WTC11 (cell line): ENCODE results near the gene ELOVL7. TPM values are rescaled to one million over a fixed set of nuclear protein-coding genes. Genes with fewer than 3 reads are reported as not detected.

Experiments used
- ATAC-seq: fragments of 200-7000 bp; cut with Tn5 transposase; 2 replicates; pipeline ENCODE4 v1.10.0; 2021; ENCODE audit warnings: mild to moderate bottlenecking, moderate library complexity
- CTCF ChIA-PET: fragments of 300-600 bp; sonication (Branson Sonifier 250); formaldehyde crosslinking; loops from one replicate; lab custom pipeline; 2021; ENCODE audit warnings: antibody characterized with exemption; lab: Charles Lee
- POLR2A ChIA-PET: fragments of 350-600 bp; sonication (Branson Sonifier 250); formaldehyde crosslinking; loops from one replicate; lab custom pipeline; 2021; ENCODE audit warnings: antibody characterized with exemption; lab: Charles Lee
- DNase-seq: peaks from one replicate; pipeline ENCODE4 v3.0.0; 2021; ENCODE audit warnings: low spot score
- H3K27ac Mint-ChIP-seq: 2 replicates; pipeline ENCODE4 v1.8.0; 2021; ENCODE audit warnings: mixed read lengths
- H3K27me3 Mint-ChIP-seq: 2 replicates; pipeline ENCODE4 v1.8.0; 2021; ENCODE audit warnings: low read depth, mild to moderate bottlenecking, moderate library complexity, mixed read lengths
- H3K36me3 Mint-ChIP-seq: 2 replicates; pipeline ENCODE4 v1.8.0; 2021; ENCODE audit warnings: mixed read lengths
- H3K4me1 Mint-ChIP-seq: 2 replicates; pipeline ENCODE4 v1.8.0; 2022; ENCODE audit warnings: mixed read lengths
- H3K4me3 Mint-ChIP-seq: 2 replicates; pipeline ENCODE4 v1.8.0; 2021; ENCODE audit warnings: mild to moderate bottlenecking, moderate library complexity, mixed read lengths
- H3K9me3 Mint-ChIP-seq: 2 replicates; pipeline ENCODE4 v1.8.0; 2021; ENCODE audit warnings: mixed read lengths
- ATF1 ChIP-seq: sonication (generic); formaldehyde crosslinking; IDR thresholded peaks from 2 replicates; pipeline ENCODE4 v1.8.1; 2023; ENCODE audit warnings: mild to moderate bottlenecking, moderate library complexity, missing genetic modification reagents
- CBFB ChIP-seq: sonication (generic); formaldehyde crosslinking; IDR thresholded peaks from 2 replicates; pipeline ENCODE4 v1.8.1; 2022; ENCODE audit warnings: mild to moderate bottlenecking, low read depth, missing genetic modification reagents
- CREM ChIP-seq: sonication (generic); formaldehyde crosslinking; IDR thresholded peaks from 2 replicates; pipeline ENCODE4 v1.8.1; 2022; ENCODE audit warnings: mild to moderate bottlenecking, missing genetic modification reagents, moderate library complexity
- GTF2I ChIP-seq: fragments of 250-450 bp; sonication (Bioruptor Pico); conservative IDR thresholded peaks from 2 replicates; pipeline ENCODE4 v1.4.0; 2021; ENCODE audit warnings: mild to moderate bottlenecking
- JUN ChIP-seq: sonication (generic); formaldehyde crosslinking; IDR thresholded peaks from 2 replicates; pipeline ENCODE4 v1.8.0; 2023; ENCODE audit warnings: mild to moderate bottlenecking, missing genetic modification reagents
- TEAD4 ChIP-seq: sonication (generic); formaldehyde crosslinking; IDR thresholded peaks from 2 replicates; pipeline ENCODE4 v1.8.0; 2022; ENCODE audit warnings: mild to moderate bottlenecking, missing genetic modification reagents
- ZNF138 ChIP-seq: sonication (generic); formaldehyde crosslinking; conservative IDR thresholded peaks from 2 replicates; pipeline ENCODE4 v1.8.1; 2022; ENCODE audit warnings: mild to moderate bottlenecking, moderate library complexity, missing genetic modification reagents
- ZNF219 ChIP-seq: sonication (generic); formaldehyde crosslinking; IDR thresholded peaks from 2 replicates; pipeline ENCODE4 v1.8.0; 2023; ENCODE audit warnings: missing genetic modification reagents, mild to moderate bottlenecking, borderline replicate concordance
- total RNA-seq: library from RNA; stranded (reverse); gene quantifications from 3 replicates; pipeline ENCODE4 v1.2.3, GENCODE V29; 2021
- TF ChIP-seq, protein P1 (sequence below): sonication (generic); formaldehyde crosslinking; conservative IDR thresholded peaks from 2 replicates; pipeline ENCODE4 v1.8.1; 2023; ENCODE audit warnings: mild to moderate bottlenecking, low read depth, missing genetic modification reagents, moderate library complexity
- TF ChIP-seq, protein P2 (sequence below): fragments of 250-450 bp; sonication (Bioruptor Pico); IDR thresholded peaks from 2 replicates; pipeline ENCODE4 v1.9.0; 2021; ENCODE audit warnings: moderate library complexity, mild to moderate bottlenecking, inconsistent platforms, borderline replicate concordance
- TF ChIP-seq, protein P3 (sequence below): sonication (generic); formaldehyde crosslinking; IDR thresholded peaks from 2 replicates; pipeline ENCODE4 v1.8.1; 2022; ENCODE audit warnings: low read depth, mild to moderate bottlenecking, moderate library complexity, missing genetic modification reagents, borderline replicate concordance
- TF ChIP-seq, protein P4 (sequence below): fragments of 250-450 bp; sonication (Bioruptor Pico); IDR thresholded peaks from 2 replicates; pipeline ENCODE4 v1.9.0; 2021; ENCODE audit warnings: mild to moderate bottlenecking
- TF ChIP-seq, protein P5 (sequence below): sonication (generic); formaldehyde crosslinking; IDR thresholded peaks from 2 replicates; pipeline ENCODE4 v1.8.1; 2023; ENCODE audit warnings: mild to moderate bottlenecking, missing genetic modification reagents, borderline replicate concordance

The ELOVL7 gene
- total RNA-seq, 1 experiment from 2014 or later, result 7.1 TPM

DNA sequence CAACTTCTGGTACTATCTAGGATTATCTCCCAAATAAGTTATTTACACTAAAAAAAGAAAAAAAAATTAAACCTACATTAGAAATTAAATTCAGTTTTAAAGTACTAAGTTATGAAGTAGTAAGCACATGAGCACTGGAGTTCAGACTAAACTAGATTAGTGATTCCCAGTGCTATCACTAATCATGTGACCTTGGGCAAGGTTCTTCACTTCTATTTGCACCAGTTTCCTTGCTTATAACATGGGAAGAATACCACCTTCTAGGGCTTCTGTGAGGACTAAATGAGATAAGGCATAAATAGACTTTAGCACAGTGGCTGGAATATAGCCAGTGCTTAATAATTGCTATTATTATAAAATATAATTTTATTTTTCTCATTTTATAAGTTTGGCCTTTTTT is 10.5 kb downstream of the ELOVL7 start (continued):
- TF ChIP-seq, protein P1, sequence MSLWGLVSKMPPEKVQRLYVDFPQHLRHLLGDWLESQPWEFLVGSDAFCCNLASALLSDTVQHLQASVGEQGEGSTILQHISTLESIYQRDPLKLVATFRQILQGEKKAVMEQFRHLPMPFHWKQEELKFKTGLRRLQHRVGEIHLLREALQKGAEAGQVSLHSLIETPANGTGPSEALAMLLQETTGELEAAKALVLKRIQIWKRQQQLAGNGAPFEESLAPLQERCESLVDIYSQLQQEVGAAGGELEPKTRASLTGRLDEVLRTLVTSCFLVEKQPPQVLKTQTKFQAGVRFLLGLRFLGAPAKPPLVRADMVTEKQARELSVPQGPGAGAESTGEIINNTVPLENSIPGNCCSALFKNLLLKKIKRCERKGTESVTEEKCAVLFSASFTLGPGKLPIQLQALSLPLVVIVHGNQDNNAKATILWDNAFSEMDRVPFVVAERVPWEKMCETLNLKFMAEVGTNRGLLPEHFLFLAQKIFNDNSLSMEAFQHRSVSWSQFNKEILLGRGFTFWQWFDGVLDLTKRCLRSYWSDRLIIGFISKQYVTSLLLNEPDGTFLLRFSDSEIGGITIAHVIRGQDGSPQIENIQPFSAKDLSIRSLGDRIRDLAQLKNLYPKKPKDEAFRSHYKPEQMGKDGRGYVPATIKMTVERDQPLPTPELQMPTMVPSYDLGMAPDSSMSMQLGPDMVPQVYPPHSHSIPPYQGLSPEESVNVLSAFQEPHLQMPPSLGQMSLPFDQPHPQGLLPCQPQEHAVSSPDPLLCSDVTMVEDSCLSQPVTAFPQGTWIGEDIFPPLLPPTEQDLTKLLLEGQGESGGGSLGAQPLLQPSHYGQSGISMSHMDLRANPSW (CRISPR knock-in tag), result no peak
- no peak for TF ChIP-seq ZNF138 (CRISPR knock-in tag)
- TF ChIP-seq TEAD4, result no peak
- TF ChIP-seq GTF2I (CRISPR knock-in tag), result no peak
- TF ChIP-seq, all 79 proteins: peak for 0

DNA sequence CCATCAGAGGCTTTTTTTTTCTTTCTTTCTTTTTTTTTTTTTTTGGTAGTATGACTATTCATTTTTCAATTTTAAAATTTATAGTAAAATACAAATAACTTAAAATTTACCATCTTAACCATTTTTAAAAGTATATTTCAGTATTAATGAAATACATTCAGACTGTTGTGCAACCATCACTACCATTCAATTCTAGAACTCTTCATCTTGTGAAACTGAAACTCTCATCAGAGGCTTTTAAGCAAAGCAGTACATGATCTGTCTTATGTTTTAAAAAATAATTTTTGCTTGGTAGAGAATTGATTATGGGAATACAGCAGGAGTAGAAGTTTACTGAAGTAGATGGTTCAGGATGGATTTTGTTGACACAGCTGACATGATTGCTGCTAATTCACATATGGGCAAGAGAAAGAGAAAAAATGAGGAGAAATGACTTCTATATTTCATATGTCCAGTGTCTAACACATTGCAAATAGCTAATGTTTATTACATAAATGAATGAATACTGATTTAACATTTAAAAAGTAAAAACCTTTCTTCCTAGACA is 13.4 kb downstream of the ELOVL7 start:
- CTCF ChIA-PET, result no interaction called here
- Mint-ChIP-seq H3K4me3 (no peak overlapping the region), H3K4me1 (peaks cover 3% of the 10 kb centered on the region), H3K36me3 (no peaks in the 10 kb centered on the region), H3K9me3 (no peaks in the 10 kb centered on the region), H3K27me3 (no peaks in the 10 kb centered on the region), H3K27ac (no peak overlapping the region)
- POLR2A ChIA-PET, result interaction anchor here (0.6 kb wide), 1 partner anchor 111 kb away, joined by 3 read pairs; no protein-coding TSS in a partner anchor
- DNase-seq (no peak), ATAC-seq (no peak)
- TF ChIP-seq JUN (CRISPR knock-in tag) (no peak), ATF1 (CRISPR knock-in tag) (no peak), ZNF219 (no peak), CREM (CRISPR knock-in tag) (no peak)
- TF ChIP-seq, protein P2, sequence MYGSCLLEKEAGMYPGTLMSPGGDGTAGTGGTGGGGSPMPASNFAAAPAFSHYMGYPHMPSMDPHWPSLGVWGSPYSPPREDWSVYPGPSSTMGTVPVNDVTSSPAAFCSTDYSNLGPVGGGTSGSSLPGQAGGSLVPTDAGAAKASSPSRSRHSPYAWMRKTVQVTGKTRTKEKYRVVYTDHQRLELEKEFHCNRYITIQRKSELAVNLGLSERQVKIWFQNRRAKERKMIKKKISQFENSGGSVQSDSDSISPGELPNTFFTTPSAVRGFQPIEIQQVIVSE, result no peak
- TF ChIP-seq, protein P3, sequence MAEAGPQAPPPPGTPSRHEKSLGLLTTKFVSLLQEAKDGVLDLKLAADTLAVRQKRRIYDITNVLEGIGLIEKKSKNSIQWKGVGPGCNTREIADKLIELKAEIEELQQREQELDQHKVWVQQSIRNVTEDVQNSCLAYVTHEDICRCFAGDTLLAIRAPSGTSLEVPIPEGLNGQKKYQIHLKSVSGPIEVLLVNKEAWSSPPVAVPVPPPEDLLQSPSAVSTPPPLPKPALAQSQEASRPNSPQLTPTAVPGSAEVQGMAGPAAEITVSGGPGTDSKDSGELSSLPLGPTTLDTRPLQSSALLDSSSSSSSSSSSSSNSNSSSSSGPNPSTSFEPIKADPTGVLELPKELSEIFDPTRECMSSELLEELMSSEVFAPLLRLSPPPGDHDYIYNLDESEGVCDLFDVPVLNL, result no peak
- TF ChIP-seq, protein P4, sequence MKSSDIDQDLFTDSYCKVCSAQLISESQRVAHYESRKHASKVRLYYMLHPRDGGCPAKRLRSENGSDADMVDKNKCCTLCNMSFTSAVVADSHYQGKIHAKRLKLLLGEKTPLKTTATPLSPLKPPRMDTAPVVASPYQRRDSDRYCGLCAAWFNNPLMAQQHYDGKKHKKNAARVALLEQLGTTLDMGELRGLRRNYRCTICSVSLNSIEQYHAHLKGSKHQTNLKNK (CRISPR knock-in tag), result no peak
- TF ChIP-seq, protein P5, sequence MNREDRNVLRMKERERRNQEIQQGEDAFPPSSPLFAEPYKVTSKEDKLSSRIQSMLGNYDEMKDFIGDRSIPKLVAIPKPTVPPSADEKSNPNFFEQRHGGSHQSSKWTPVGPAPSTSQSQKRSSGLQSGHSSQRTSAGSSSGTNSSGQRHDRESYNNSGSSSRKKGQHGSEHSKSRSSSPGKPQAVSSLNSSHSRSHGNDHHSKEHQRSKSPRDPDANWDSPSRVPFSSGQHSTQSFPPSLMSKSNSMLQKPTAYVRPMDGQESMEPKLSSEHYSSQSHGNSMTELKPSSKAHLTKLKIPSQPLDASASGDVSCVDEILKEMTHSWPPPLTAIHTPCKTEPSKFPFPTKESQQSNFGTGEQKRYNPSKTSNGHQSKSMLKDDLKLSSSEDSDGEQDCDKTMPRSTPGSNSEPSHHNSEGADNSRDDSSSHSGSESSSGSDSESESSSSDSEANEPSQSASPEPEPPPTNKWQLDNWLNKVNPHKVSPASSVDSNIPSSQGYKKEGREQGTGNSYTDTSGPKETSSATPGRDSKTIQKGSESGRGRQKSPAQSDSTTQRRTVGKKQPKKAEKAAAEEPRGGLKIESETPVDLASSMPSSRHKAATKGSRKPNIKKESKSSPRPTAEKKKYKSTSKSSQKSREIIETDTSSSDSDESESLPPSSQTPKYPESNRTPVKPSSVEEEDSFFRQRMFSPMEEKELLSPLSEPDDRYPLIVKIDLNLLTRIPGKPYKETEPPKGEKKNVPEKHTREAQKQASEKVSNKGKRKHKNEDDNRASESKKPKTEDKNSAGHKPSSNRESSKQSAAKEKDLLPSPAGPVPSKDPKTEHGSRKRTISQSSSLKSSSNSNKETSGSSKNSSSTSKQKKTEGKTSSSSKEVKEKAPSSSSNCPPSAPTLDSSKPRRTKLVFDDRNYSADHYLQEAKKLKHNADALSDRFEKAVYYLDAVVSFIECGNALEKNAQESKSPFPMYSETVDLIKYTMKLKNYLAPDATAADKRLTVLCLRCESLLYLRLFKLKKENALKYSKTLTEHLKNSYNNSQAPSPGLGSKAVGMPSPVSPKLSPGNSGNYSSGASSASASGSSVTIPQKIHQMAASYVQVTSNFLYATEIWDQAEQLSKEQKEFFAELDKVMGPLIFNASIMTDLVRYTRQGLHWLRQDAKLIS (CRISPR knock-in tag), result no peak

DNA sequence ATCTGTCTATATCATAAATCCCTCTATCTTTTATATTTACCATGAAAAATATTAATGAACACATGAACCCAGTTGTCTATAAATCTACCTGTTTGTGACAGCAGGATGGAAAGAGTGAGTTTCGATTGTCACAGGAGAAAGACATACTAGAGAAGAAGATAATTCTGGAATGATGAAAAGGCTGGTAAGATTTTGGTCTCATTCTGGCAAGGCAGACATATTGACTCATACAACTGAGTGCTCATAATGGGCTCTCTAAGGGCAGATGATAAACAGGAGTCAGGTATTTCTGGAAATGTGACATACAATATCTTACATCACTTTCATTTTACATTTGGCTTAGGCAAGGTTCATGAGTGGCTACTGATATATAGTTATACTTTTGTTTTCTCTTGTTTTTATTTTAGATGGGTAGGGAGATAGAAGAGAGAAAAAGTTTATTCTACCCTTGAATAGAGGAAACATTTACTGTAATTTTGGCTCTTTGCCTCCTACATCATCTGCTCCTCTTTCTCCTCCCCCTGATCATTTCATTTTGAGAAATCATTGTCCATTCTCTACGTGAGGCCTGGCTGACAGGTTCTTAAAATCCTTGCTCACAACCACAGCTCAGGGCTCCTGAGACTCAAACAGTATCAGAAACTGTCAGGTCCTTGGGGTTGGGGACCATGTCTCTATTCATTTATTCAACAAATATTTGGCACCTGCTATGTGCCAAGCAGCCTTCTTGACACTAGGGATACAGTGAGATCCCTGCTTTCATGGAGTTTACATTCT is 14.4 kb downstream of the ELOVL7 start:
- CTCF ChIA-PET, result no interaction called here
- ATAC-seq (no peak), DNase-seq (no peak)
- Mint-ChIP-seq H3K4me3 (no peak overlapping the region), H3K9me3 (no peaks in the 10 kb centered on the region), H3K27me3 (no peaks in the 10 kb centered on the region), H3K4me1 (no peaks in the 10 kb centered on the region), H3K36me3 (no peaks in the 10 kb centered on the region), H3K27ac (no peak overlapping the region)
- POLR2A ChIA-PET, result interaction anchor here (0.6 kb wide), 1 partner anchor 112 kb away, joined by 3 read pairs; no protein-coding TSS in a partner anchor
- TF ChIP-seq, protein P4 (CRISPR knock-in tag), result no peak
- TF ChIP-seq CBFB (CRISPR knock-in tag), result no peak
- TF ChIP-seq, protein P5 (CRISPR knock-in tag), result no peak
